Caki2 (cell line): ENCODE data around the gene PLEKHH2. TPM values are rescaled to one million over a fixed set of nuclear protein-coding genes. Genes with fewer than 3 reads are reported as not detected.
"Not testable (repeated sequence)": the region's sequence is repeated elsewhere in the genome, so short reads cannot be mapped to it uniquely, and the experiment has no call there.

Experiments
- DNase-seq: peaks from one replicate; pipeline ENCODE4 v3.0.0-alpha.2; 2015; ENCODE audit warnings: low read depth
- in situ Hi-C: cut with HindIII; loops from 2 replicates; pipeline ENCODE4 v1.10.0; 2016; ENCODE audit warnings: low sequenced_read_pairs, low pct_unique_long_range_greater_than_20kb, mixed read lengths
- total RNA-seq: library from RNA; depleted of rRNA; stranded (reverse); fragments of >200 nt; shearing (Covaris generic); gene quantifications from 2 replicates; pipeline ENCODE4 v1.2.3, GENCODE V29; 2014; ENCODE audit warnings: low replicate concordance

PLEKHH2 gene
- total RNA-seq, 1 experiment from 2014 or later: 7.5 TPM

DNA sequence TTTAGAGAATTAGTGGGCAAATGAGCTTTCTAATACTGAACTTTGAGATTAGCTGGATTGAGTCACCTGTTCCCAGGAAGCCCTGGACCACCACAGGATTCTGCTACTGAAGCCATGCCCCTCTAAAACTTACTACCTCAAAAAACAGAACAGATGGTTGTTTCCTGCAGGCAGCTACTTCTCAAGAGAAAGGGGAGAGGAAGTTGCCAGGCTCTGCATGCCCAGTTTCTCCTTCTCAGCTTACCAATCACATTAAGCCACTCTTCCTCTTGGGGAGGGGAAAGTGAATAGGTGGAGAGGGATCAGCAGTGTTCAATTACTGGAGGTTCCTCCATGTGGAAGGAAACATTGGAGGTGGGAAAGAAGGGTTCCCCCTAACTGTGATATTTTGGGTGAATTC lies 64.1 kb downstream of the PLEKHH2 start:
- no peak for DNase-seq

DNA sequence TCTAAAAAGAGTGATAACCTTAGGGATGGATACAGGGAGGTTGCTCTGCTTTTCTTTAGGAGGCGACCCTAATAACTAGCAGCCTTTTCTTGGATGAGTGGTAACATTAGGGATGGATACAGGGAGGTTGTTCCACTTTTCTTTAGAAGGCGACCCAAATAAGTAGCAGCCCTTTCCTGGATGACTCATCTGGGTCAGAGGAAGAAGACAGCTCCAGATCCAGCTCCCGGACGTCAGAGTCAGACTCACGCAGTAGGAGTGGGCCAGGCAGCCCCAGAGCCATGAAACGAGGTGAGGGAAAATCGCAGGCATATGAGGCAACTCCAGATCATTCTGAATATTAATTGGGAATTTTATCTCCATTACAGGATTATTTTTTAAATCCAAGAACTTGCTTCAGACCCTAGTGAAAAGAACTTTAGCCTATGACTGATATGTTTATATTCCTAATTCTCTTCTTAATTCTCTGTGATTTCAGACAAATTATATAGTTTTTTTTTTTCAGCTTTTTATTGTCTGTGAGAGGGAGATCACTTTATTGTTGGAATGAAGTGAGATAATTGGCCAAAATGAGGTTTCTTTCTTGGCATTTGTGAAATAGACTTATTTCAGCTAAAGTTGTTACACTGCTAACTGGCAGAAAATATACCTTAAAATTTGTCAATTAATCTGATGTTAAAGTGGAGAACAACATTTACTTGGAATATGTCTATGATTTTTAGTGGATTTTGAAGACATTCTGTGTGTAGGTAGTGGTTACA lies 70.4 kb downstream of the PLEKHH2 start:
- in situ Hi-C loops: no loop called here
- DNase-seq: no peak

More for the DNA sequence above, 64.1 kb downstream of the PLEKHH2 start:
- in situ Hi-C loops: no loop called here

DNA sequence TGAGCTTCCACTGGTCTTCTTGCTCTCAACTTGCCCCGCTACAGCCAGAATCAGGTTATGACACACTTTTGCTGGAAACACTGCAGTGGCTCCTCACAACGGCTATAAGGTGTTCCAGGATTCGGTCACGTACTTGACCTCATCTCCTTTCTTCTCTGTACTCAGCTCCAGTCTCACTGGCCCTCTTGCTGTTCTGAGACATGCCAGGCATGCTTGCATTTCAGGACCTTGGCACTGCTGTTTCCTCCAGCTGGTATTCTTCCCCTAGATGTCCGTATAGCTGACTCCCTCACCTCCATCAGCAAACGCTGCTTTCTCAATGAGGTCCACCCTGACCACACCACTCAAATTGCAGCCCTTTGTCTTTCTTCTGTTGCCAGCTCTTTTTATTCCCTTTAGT lies 71.1 kb downstream of the PLEKHH2 start:
- in situ Hi-C loops: no loop called here
- no peak for DNase-seq

DNA sequence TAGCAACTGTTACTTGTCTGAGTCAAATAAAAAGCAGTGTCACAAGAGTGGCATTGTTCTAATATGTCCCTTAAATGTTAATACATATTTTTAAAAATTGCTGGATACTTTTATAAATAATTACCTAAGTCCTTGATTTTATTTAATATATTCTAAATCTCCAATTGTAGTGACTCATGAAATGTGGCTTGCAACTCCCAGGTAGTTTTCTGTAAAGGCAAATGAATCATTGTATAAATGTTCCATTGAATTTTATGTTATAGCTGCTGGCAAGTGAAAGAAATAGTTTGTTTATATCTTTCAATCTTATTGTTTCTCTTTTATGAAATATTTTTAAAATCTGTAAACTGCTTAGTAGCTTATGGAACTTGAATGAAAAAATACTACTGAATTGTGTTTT lies 71.8 kb downstream of the PLEKHH2 start:
- DNase-seq: no peak
- in situ Hi-C loops: no loop called here

DNA sequence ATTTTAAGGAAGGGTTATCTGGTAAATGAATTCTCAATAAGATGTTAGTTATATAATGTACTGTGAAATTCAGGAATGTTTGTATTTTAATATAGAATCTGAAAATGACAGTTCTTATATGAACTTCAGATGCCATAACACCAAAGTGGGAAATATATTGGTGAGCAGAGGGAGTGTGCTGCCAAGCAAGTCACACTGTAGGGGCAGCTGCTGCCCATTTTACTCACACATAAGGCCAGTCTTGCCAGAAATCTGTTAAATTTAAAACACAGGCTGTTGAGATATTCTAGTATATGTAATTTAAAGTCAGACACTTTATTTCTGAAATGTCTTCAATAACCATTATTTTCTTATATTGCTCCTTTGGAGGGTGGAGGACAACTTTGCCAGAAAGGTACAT lies 73.8 kb downstream of the PLEKHH2 start:
- in situ Hi-C loops: no loop called here
- DNase-seq: no peak

GRCh38 chr2:43714164-43714563 lies 77.1 kb downstream of the PLEKHH2 start:
- in situ Hi-C loops: no loop called here

GRCh38 chr2:43715300-43716098 lies 78.4 kb downstream of the PLEKHH2 start:
- no peak for DNase-seq
- in situ Hi-C loops: no loop called here

More at GRCh38 chr2:43714164-43714563, 77.1 kb downstream of the PLEKHH2 start:
- DNase-seq: no peak

- in situ Hi-C loops: no loop called here
Observed at GRCh38 chr2:43717322-43717721, 80.3 kb downstream of the PLEKHH2 start.

DNA sequence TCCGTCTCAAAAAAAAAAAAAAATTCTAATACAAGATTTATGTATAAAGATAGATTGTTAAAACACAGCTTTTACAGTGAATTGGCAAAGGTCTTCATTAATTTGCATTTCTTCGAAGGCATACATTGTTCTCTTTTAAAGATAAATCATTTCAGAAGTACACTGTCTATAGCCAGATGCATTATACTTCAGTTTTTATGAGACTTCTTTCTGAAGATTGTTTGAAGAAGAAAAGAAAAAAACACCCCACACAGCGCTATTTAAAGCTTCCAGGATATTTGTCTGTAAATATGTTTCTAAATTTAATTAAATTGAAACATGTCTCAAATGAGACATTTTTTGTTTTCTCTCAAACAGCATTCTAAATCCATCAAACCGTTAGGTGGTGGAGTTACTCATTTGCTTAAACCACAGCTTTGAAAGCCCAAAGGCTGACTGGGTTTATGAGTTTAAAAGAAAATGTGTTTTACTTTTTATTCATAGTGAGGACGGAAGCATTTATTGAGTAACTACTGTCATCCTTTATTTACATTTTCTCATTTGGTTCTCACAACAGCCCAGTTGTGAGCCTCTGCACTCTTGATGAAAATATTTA lies 81.6 kb downstream of the PLEKHH2 start:
- no peak for DNase-seq
- in situ Hi-C loops: no loop called here

More at GRCh38 chr2:43717322-43717721, 80.3 kb downstream of the PLEKHH2 start:
- DNase-seq: no peak

DNA sequence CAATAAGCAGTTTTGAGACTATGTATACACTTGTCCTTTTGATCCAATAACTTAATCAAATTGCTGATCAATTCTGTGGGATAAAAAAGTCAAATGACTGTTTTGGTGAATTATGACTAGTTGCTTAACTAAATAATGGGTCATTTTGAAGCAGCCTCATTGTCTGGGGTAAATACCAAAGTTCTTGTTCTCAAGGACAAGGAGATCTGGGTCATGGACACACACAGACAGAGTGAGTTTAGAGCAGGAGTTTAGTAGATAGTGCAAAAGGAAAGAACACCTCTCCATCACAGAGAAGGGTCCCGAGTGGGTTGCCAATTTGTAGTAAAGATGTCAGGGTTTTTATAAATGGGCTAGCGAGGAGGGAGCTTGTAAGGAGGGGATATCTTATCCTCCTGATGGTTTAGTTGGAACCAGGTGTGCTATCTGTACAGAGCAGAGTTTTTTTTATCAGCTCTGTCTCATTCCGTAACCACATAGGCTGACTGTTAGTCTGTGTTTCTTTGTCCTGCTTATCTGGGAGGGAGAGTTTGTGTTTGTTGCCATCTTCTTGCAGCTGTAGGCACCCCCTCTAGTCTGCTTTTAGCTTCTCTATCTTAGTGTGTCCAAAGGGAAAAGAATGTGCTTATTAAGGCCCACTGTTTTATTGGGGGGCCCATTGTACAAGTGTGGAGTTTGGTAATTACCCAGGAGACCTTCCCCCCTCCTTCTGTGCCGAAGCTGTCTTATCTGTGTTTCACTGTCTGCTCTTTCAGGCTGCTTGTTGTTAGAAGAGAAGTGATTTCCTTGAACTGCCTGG lies 87.9 kb downstream of the PLEKHH2 start:
- no peak for DNase-seq
- in situ Hi-C loops: no loop called here

DNA sequence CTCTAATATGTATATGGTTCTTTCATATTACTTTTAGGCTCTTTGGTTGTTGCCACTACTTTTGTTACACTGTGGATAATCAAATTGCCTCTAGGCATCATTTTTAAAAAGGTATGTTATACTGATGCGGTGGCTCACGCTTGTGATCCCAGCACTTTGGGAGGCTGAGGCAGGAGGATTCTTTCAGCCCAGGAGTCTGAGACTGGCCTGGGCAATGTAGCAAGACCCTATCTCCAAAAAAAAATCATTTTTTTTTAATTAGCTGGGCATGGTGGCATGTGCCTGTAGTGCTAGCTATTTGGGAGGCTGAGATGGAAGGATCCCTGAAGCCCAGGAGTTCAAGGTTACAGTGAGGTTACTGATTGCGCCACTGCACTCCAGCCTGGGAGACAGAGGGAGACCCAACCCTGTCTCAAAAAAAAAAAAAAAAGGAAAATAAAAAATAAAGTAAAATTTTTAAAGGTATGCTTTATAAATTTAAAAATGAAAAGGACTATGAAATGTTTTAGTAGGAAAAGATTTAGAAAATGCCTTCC lies 88.7 kb downstream of the PLEKHH2 start:
- in situ Hi-C loops: no loop called here
- DNase-seq: no peak

GRCh38 chr2:43726961-43727633 lies 90.0 kb downstream of the PLEKHH2 start:
- DNase-seq: peak; percentile 34
- in situ Hi-C loops: not testable (repeated sequence)

- in situ Hi-C loops: no loop called here
- DNase-seq: no peak
Observed at GRCh38 chr2:43727634-43728014, 90.6 kb downstream of the PLEKHH2 start.

DNA sequence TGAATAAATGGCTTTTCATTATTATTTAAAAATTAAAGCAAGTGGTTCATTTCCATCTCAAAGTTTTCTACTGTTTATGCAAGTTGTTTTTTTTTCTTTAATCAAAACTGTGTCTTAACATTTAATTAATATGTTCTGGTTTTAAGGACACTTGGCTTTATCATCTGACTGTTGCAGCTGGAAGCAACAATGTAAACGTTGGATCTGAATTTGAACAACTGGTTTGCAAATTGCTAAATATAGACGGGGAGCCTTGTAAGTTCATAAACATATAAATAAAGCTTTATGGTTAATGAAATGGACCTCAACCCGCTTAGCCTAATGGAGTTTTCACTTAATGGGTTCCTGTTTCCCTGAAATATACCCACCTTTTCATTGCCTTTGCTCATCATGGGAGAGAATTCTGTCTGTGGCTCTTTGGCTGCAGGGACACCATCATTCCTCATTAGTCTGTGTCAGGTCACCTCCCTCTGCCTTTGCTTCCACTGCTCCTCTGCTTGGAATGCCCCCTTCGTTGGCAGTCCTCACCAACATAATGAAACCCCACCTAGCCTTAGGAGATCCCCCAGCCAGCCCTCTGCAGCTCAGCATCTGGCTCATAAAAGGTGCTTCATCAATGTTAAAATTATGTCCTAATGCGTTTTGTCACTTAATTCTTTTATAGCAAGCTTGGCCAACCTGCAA lies 92.6 kb downstream of the PLEKHH2 start:
- in situ Hi-C loops: no loop called here

GRCh38 chr2:43731211-43731610 lies 94.2 kb downstream of the PLEKHH2 start:
- DNase-seq: no peak
- in situ Hi-C loops: no loop called here

More for the DNA sequence above, 92.6 kb downstream of the PLEKHH2 start:
- no peak for DNase-seq

- in situ Hi-C loops: no loop called here
- DNase-seq: no peak
Observed at GRCh38 chr2:43736637-43737036, 99.6 kb downstream of the PLEKHH2 start.
